GM18873 (cell line): Measurements from ENCODE around the gene CHST1.

Experiments used
- ATAC-seq: cut with Tn5 transposase; IDR thresholded peaks from one replicate; pipeline ENCODE4 v1.9.1; 2021; ENCODE audit warnings: mild to moderate bottlenecking, moderate library complexity, moderate number of reproducible peaks; ENCODE audit not compliant: unreplicated experiment, low FRiP score

The CHST1 gene

DNA sequence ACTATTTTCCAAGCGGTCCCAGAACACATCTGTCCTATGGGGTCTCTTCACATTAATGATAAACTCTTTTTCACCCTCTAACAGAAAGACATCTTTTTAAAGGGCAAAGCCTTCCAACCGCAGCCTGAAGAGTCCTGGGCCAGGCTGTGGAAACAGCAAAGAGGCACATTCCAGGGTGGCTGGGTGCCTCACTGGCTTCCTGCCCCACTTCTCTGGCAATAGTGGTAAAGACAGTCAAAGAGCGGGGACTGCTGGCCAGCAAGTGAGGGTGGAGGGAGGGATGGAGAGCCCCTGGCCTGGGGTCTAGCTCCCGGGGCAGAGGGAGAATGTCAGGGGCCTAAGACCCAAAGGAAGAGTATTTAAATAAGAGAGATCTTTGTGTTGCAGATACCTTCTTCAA is 10.2 kb upstream of the CHST1 start:
- no peak for ATAC-seq

DNA sequence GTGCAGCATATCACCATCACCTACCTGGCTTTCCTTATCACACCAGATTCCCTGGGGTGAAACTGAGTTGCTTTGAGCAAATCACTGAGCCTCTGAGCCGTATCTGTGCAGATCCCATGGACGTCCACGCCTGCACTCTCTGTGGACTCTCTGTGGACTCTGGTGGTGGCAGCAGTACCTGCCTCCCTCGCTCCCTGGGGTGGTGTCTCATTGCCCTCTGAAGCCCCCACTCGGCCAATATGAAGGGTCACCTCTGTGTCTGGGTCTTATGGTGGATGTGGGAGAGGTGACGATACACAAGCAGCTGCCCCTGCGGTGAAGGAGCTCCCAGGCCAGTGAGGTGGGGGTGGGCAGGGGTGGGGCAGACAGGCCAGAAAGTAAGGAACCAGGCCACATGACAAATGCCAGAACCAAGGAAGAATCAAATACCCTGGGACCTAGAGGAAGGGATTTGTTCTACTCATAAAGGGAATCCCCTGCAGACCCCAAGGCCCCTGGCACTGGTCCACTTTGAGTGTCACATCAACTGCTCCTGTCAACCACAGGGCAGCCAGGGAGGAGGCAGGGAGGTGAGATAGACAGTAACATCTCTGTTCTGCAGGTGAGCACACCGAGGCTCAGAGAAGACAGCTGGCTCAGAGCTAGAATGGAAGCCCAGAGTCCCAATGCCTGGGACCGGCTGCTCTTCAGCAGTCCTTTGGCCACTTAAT is 9.2 kb upstream of the CHST1 start:
- ATAC-seq: no peak

DNA sequence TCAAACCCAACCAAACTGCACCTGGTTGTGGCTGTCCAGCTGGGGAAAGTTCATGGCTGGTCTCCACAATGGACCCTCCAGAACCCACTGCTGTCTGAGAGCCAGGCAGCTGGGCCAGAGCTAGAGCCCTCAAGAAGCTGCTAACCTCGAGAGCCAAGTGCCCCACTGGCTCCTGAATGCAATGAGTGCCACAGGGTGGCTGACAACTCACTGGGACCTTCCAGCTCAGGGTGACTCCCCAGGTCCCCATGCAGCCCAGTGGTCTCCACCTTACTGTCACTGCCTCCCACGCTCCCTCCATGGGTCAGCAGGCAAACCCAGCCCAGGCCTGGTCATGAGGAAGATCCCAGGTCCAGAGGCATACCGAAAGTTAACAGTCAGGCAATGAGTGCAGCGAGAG is 8.0 kb upstream of the CHST1 start:
- no peak for ATAC-seq

DNA sequence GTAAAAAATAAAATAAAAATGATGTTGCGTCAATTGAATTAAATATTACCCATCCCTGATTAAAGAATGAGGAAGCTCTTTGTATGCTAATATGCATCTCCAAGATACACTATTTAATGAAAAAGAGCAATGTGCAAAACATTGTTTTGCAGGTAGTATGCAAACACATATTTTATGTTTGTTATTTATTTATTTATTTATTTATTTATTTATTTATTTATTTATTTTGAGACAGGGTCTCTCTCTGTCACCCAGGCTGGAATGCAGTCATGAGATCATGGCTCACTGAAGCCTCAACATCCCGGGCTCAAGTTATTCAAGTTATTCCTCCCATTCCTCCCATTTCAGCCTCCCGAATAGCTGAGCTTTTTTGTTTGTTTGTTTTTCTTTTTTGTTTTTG is 7.2 kb upstream of the CHST1 start:
- ATAC-seq: no peak

DNA sequence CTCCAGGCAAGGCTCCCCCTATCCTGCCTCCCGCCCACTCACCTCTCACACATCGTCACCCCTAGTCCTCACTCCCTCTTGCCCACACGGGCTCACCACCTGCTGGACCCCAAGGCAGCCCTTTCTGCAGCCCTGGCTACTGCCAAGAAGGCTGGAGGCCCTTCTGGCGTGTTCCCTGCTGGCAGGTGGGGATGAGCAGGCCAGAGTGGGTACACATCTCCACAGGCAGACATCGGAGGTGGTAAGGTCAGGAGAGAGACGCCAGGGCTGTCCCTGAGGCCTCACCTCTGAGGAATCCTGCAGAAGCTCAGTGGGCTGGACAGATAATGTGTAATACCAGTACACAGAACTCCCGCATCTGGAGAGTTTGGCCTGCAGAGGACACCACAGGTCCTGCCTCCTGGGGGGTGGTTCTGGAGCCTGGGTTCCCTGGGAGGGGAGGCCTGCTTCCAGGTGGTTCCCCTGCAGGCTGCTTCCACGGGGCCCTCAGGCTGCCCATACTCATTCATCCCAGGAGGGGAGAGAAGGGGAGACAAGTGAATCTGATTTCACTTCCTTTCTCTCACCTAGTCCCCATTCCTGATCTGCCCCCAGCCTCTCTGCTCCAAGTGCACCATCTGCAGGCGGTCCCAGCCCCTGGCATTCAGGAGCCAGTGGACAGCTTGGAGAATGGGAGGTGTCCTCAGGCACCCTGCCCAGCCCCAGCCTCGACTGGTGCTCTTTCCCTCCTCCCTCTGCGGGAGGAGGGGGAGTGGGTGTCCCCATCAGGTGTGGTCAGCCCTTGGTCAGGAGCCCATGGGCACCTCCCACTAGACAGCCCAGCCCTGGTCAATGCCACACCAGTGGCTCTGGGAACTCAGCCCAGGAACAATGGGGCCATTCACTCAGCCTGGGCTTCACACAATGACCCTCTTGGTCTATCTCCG is 6.1 kb upstream of the CHST1 start:
- ATAC-seq: no peak

DNA sequence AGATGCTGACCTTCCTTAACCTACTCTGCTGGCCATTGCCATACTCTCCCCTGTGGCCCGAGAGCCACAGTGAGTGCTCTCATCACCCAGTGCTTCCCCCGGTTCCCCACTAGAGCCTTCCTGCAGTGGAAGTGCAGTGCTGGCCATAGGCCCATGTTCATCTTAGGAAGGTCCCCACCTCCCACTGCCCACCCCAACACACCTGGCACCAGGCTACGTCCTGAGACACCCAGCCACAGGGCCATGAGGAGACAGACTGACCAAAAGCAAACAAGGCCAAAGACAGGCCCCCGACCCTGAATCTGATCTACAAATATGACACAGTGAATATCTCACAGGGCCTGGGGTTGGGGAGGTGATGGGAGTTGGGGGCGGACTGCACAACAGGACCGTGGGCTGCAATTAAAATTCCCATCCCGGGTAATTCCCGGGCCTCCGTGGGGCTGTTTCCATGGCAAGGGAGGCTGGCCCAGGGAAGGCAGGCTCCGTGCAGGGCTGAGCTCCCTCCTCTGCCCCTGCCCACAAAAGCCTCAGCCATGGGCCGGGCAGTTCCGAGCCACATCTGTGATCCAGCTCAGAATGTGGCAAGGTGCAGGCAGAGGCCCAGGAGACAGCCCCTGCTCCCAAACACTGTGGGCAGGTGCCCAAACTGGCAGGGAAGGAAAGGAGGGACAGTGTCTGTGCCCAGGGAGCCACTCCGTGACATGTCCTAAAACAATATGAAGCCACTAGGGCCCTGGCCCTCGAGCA is 5.1 kb upstream of the CHST1 start:
- ATAC-seq: no peak

DNA sequence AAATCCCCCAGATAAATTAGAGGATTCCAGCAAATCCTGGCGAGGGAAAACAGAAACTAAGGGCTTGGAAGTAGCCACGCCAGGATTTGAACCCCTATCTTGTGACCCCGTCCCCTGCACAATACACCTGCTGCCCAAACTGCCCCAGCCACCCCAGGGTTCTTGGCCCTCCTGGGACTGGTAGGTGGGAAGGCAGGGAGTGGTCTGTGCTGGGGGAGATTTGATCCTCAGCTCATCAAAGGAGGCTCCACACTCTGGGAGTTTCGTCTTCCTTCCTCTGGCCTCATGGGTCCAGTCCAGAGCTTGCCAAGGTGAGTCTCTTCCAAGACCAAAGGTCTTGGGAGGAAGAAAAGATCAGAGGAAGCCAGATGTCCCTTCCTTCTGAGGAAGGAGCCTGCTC is 4.5 kb upstream of the CHST1 start:
- no peak for ATAC-seq

DNA sequence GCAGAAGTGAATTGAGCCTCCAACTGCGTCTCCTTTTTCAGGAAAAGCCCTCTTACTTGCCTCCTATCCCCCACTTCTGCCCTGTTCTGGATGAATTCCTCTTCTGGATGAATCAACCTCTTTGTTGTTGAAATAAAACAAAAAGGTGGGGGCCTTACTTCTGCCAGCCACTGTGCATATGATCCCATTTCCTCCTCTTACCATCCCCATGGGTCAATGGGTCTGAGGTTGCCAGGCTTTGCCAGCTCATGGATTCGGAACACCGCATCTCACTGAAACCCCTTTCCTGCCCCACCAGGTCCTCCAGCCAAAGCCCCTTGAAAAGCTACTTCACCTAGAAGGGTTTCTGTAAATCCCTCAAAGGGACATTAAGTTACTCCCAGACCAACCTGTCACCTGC is 3.7 kb upstream of the CHST1 start:
- no peak for ATAC-seq

DNA sequence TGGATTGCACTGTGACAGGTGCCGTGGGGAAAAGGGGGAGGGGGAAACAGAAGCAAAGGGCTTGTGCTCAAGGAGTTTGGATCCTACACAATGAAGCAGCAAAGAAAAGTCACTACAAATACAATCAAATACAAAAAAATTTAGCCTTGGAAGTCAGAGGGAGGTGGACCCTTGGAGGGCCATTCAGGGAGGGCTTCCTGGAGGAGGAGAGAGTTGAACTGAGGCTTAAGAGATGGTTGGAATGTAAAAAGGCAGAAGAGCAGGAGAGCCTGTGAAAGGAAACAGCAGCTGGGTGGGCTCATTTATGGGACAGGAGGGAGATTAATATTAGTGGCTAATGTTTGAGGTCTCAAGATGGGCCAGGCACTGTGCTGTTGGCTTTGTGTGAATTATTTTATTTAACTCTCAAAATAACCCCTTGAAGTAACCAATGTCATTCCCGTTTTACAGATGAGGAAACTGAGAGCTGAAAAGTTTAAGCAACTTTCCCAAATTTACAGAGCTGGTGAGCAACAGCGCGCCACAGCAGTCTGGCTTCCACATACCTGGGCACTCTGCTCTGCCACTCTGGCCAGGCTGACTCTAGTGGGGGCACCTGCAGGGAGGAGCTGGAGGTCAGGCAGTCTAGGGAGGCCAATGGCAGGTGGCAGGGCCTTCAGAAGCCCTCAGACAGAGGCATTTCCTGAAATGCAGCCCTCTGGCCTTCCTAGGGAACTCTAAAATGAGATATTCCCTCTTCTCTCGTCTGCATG is 2.7 kb upstream of the CHST1 start:
- no peak for ATAC-seq

DNA sequence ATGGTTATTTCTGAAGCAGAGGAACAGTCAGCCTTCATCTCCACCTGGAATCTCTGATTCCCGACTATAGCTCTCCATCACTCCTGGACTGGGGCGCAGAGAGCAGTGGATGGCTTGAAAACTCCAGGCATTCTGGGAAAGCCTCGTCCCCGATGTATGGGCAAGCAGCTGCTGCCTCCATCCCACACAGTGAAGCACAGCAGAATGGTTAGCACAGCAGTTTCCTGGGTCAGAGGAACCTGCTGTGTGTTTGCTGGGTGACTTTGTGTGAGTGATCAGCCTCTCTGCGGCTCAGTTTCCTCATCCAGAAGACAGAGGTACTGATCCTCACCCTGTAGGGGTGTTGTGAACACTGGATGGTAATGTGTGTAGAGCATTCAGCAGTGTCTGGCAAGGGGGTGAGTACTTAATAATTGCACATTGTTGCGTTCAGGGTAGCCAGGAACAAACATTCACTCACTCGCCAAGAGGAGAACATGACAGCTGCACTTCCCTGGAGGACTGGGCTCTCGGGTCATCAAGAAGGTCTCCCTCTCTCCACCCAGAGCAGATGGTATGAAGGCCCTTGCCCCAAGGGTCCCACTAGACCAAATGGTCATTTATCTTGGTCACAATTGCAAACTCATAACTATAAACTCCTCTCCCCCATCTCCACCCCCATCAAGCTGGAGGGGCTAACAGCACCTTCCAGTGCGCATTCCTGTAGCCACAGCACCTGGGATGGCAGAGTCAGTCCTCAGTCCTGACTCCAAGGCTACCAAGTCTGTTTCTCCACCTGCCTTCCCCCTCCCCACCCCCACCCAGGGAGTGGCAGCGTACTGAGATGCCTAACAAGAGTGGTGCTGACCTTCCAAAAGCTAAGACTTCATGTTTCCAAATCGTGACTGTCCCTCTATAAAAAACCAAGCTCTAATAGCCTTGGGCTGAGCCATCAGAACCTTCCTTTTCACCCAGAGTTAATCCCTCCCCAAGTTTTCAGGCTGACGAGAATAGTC is 1.5 kb upstream of the CHST1 start:
- no peak for ATAC-seq

DNA sequence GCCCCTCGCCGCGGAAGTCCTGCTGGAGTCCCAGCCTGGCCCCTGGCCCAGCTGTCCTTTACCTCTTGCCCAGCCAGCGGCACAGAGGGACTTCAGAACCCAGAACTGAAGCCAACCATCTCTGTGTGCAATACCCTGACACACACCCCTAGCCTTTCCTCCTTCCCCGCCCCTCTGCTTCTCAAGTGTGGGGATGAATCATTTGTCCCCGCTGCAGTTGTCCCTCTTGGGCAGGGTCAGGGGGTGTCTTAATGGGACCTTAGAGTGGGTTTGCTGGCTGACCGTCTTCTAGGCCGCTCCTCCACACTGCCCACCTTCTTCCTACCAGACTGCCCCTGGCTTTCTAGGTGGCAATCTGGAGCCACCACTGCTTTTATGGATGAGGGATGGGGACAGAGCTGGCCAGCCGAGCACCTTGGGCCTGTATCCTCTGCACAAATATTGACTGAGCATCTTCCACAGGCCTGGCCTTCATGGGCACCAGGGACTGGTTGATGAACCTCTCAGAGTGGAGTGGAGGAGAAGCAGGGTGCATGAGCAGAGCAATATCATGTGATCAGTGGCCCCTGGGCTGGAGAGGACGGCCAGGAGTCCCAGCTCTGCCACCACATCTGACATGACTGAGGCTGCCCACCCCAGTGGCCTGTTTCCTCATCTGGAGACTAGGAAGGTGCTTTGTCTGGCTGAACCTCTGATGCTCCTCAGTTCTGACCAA is 668 bp upstream of the CHST1 start:
- ATAC-seq: no peak

DNA sequence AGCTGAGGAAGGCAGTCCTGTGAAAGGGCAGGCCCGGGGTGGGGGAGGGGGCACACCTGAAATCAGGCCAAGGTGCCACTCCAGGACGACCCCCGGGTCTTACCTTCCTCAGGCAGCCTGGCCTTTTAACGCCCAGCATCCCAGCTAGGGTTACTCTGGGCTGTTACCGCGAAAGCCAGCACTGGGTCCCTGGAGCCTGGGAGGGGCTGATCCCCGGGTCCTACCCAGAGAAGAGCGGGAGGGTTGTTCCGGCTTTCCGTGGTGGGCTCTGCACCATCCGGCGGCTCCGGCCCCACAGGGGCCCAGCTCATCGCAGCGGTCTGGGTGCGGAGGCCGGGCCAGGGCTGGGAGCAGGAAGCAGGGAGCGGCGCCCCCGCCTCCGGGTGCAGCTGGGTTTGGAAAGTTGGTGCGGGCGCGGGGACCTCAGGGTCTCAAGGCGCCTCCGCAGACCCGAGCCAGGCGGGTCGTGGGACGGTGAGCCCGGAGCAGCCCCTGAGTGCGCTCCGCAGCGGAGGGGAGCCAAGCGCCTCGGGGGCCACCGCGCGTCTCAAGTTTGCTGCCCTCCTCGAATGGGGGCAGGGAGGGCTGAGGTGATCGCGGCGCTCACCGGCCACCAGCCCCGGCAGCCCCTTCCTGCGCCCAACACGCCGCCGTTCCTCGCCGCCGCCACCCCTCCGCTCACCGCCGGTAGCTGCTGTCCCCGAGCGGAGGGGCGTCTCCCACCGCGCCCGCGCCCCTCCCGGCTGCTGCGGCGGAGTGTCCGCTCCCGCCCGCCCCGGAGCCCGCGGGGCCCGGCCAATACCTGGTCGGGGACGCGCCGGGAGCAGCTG is 831 bp downstream of the CHST1 start:
- no peak for ATAC-seq

DNA sequence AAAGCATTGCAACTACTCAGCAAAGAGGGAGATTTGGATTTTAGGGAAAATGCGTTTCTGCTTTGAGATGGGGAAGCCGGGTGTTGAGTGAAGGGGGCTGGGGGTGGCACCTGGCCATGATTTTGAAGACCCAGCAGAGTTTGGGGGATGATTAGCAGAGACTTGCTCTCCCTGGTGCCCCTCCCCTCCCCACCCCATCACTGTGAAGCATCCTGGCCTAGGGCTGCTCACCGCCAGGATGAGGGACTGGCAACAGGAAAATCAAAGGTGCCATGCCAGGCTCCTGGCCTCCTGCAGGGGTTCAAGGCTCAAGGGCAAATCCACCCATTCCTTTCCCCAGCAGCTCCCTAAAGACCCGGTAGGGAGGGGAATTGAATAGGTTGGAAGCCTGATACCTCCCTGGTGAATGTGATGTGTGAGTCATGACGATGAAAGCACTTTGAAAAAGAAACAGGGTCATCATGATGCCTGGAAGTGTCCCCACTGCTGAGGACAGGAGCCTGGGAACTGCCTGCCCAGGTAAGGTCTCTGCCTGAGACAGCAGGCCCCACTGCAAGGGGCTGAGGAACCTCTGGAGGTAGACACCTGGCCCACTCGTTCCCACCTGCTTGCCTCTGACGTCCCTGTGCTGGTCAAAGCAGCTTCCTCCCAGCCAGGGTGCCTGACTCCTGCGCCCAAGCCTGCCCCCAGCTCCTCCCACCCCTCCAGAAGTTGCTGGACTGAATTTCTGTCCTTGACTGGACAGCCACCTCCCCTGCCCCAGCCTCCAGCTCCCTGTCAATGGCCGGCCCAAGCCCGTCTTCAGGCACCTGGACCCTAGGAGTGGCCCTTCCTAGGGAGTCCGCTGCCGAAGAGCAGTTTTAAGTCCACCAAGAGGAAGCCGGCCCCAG is 1.7 kb downstream of the CHST1 start:
- no peak for ATAC-seq

DNA sequence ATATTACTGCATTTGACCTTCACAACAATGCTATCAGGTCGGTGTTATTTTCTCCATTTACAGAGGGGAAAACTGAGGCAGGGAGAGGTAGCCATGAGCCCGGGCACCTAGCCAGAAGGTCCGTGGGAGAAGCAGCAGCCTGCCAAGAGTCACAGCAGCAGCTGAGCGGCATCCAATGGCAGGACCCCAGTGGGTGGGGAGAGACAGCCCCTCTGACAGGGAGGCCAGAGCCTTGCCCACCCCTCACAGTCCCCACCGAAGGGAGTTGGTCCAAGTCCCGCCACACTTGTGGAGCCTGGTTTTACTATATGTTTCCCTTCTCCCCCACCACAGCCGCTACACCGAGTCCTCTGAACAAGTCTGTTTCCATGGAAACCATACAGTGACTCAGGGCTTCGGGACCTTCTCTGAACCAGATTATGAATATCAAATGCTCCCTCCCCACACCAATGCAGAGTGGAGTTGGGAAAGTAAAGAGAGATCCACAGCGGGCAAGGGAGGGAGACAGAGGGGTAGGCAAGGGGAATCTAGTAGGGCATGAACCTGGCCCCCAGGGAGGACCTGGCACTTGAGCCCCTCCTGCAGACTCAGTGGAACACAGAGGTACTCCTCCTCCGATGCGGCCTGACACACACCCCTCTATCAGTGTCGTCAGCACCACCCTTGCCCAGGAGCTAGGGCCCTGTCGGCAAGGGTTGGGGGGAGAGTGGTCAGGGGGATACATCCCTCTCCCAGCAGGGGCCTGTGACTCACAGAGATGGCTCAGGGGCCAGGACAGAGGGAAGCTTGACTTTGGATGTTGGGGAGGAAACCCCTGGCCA is 2.5 kb downstream of the CHST1 start:
- ATAC-seq: no peak

DNA sequence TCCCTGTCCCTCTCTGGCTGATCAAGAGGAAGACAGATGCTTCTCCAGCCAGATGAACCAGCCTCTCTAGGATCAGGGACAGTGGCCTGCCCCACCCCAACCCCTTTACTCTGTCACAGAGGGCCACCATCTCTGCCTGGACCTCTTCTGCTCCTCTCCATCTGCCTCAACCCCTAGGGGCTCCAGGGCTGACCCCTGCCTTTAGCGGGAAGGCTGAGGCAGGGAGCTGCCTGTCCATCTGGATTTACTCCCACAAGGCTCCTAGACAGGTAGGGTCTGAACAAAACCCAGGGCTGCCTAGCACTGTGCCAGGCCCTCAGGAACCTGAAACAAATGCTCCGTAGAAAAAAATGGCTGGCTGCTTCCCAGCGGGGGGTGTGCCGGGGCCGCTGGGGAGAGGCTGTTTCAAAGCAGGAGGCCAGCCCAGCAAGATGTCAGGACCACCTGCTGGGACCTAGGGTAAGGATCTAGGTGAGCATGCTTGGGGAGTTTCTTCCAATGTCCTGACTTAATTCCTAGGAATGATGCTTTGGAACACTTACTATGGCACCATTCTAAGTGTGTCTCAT is 3.2 kb downstream of the CHST1 start:
- no peak for ATAC-seq
